GF-D8 (cell line): ENCODE results near the gene CLIP1.

Experiments used
- DNase-seq: peaks from one replicate; lab custom pipeline; 2025; lab: John Stamatoyannopoulos, UW

The CLIP1 gene

GRCh38 chr12:122245553-122245952, 176.9 kb downstream of the CLIP1 start:
- no peak for DNase-seq

- no peak for DNase-seq
Measured at GRCh38 chr12:122244565-122245371, 177.7 kb downstream of the CLIP1 start.

GRCh38 chr12:122243965-122244364, 178.5 kb downstream of the CLIP1 start:
- no peak for DNase-seq

GRCh38 chr12:122238861-122239260, 183.6 kb downstream of the CLIP1 start:
- no peak for DNase-seq

- DNase-seq = peak; percentile 80
Measured at GRCh38 chr12:122235741-122236140, 186.7 kb downstream of the CLIP1 start.

GRCh38 chr12:122232691-122233090, 189.8 kb downstream of the CLIP1 start:
- no peak for DNase-seq

GRCh38 chr12:122230798-122231197, 191.7 kb downstream of the CLIP1 start:
- DNase-seq = no peak

- DNase-seq = no peak
Measured at GRCh38 chr12:122228092-122228491, 194.4 kb downstream of the CLIP1 start.

- DNase-seq = no peak
Measured at GRCh38 chr12:122227341-122227740, 195.1 kb downstream of the CLIP1 start.

- no peak for DNase-seq
Measured at GRCh38 chr12:122226366-122227125, 195.9 kb downstream of the CLIP1 start.

GRCh38 chr12:122225683-122226365, 196.6 kb downstream of the CLIP1 start, which contains the start of gene DIABLO:
DIABLO (minus strand) TSS chr12:122226052; CDS start chr12:122226014, 38 bp downstream.
- DNase-seq = peak; percentile 97
